Measurements from ENCODE around the gene SETDB1.
A peak's percentile ranks its signal among the peaks of the same experiment; 100 is the strongest.

SETDB1 gene

GRCh38 chr1:151000408-151000807 is 74.2 kb downstream of the SETDB1 start:
- H3K27me3 ChIP-seq: no peaks in the 10 kb centered on the region
- H3K9ac ChIP-seq: no peak overlapping the region
- H3K9me3 ChIP-seq (replicated peaks in 1 of 11): no peaks in the 10 kb centered on the region
- H3K4me2 ChIP-seq: peak overlapping the region in 6 of 11 experiments; percentile 65 to 97 (median 92); a peak in 12 of 22 replicates
- no peak overlapping the region; a peak in 1 of 22 replicates for H3K27ac ChIP-seq
- H3K4me3 ChIP-seq: no peak overlapping the region
- H3K36me3 ChIP-seq: peaks cover 25 to 62% (median 42%) of the 10 kb centered on the region in 11 experiments
- H3K4me1 ChIP-seq: peaks cover 46 to 77% (median 68%) of the 10 kb centered on the region in 10 experiments
- TF ChIP-seq Cebpa-rat (IDR thresholded peaks at IDR 0.05): 0 out of 22 replicates have a peak, but pooled peaks of 1 of the 11 experiments have one; percentile 30
- H4K20me1 ChIP-seq: peaks cover 0 to 10% (median 0%) of the 10 kb centered on the region in 11 experiments; a peak in 2 of 22 replicates

- H3K4me1 ChIP-seq: peaks cover 57 to 78% (median 74%) of the 10 kb centered on the region in 10 experiments
- H3K4me3 ChIP-seq: no peak overlapping the region
- no peak for TF ChIP-seq Cebpa-rat (IDR thresholded peaks at IDR 0.05)
- H3K9me3 ChIP-seq (replicated peaks in 1 of 11): no peaks in the 10 kb centered on the region
- H3K27ac ChIP-seq: peak overlapping the region in 8 of 11 experiments; percentile 33 to 85 (median 74); a peak in 14 of 22 replicates
- H3K9ac ChIP-seq: peak overlapping the region in 1 of 11 experiments; percentile 82; a peak in 1 of 22 replicates
- peaks cover 25 to 61% (median 39%) of the 10 kb centered on the region in 11 experiments for H3K36me3 ChIP-seq
- no peaks in the 10 kb centered on the region for H3K27me3 ChIP-seq
- peaks cover 0 to 10% (median 0%) of the 10 kb centered on the region in 11 experiments; a peak in 2 of 22 replicates for H4K20me1 ChIP-seq
- peak overlapping the region in 8 of 11 experiments; percentile 83 to 97 (median 92); a peak in 16 of 22 replicates for H3K4me2 ChIP-seq
These were observed 75.4 kb downstream of the SETDB1 start for GRCh38 chr1:151001602-151002001.

- TF ChIP-seq Cebpa-rat (IDR thresholded peaks at IDR 0.05): no peak
- Histone ChIP-seq H3K36me3 (peaks cover 21 to 57% (median 35%) of the 10 kb centered on the region in 11 experiments), H3K4me2 (peak overlapping the region; percentile 83 to 97 (median 93); a peak in 21 of 22 replicates), H4K20me1 (peaks cover 0 to 10% (median 0%) of the 10 kb centered on the region in 11 experiments; a peak in 2 of 22 replicates), H3K4me1 (peaks cover 60 to 81% (median 77%) of the 10 kb centered on the region in 10 experiments), H3K27ac (peak overlapping the region in 9 of 11 experiments; percentile 33 to 85 (median 71); a peak in 18 of 22 replicates), H3K27me3 (no peaks in the 10 kb centered on the region), H3K9ac (peak overlapping the region in 4 of 11 experiments; percentile 24 to 82 (median 67); a peak in 3 of 22 replicates), H3K9me3 (replicated peaks in 1 of 11) (no peaks in the 10 kb centered on the region), H3K4me3 (peak overlapping the region in 4 of 10 experiments; percentile 67 to 76 (median 73); a peak in 3 of 20 replicates)
These were observed 75.9 kb downstream of the SETDB1 start for GRCh38 chr1:151002051-151002450.

GRCh38 chr1:151002611-151003010 is 76.4 kb downstream of the SETDB1 start:
- H4K20me1 ChIP-seq: peaks cover 0 to 10% (median 0%) of the 10 kb centered on the region in 11 experiments; a peak in 2 of 22 replicates
- H3K9me3 ChIP-seq (replicated peaks in 1 of 11): no peaks in the 10 kb centered on the region
- H3K4me3 ChIP-seq: peak overlapping the region in 6 of 10 experiments; percentile 49 to 76 (median 70); a peak in 10 of 20 replicates
- peak overlapping the region in 9 of 11 experiments; percentile 24 to 82 (median 63); a peak in 15 of 22 replicates for H3K9ac ChIP-seq
- no peaks in the 10 kb centered on the region for H3K27me3 ChIP-seq
- peaks cover 15 to 51% (median 29%) of the 10 kb centered on the region in 11 experiments for H3K36me3 ChIP-seq
- peak overlapping the region in 10 of 11 experiments; percentile 33 to 85 (median 70); a peak in 19 of 22 replicates for H3K27ac ChIP-seq
- peaks cover 66 to 87% (median 83%) of the 10 kb centered on the region in 10 experiments for H3K4me1 ChIP-seq
- peak overlapping the region; percentile 83 to 97 (median 93) for H3K4me2 ChIP-seq
- TF ChIP-seq Cebpa-rat (IDR thresholded peaks at IDR 0.05): no peak

GRCh38 chr1:151003180-151003579 is 77.0 kb downstream of the SETDB1 start:
- Histone ChIP-seq H4K20me1 (peaks cover 0 to 10% (median 0%) of the 10 kb centered on the region in 11 experiments; a peak in 2 of 22 replicates), H3K4me1 (peaks cover 70 to 92% (median 87%) of the 10 kb centered on the region in 10 experiments), H3K36me3 (peaks cover 9 to 45% (median 25%) of the 10 kb centered on the region in 11 experiments), H3K4me3 (peak overlapping the region in 9 of 10 experiments; percentile 5 to 76 (median 50); a peak in 15 of 20 replicates), H3K27ac (peak overlapping the region in 10 of 11 experiments; percentile 33 to 85 (median 70); a peak in 19 of 22 replicates), H3K27me3 (no peaks in the 10 kb centered on the region), H3K9me3 (replicated peaks in 1 of 11) (no peaks in the 10 kb centered on the region), H3K4me2 (peak overlapping the region; percentile 83 to 97 (median 93)), H3K9ac (peak overlapping the region; percentile 25 to 84 (median 63); a peak in 19 of 22 replicates)
- peak in 1 of 11 experiments; percentile 29; a peak in 1 of 22 replicates for TF ChIP-seq Cebpa-rat (IDR thresholded peaks at IDR 0.05)

- no peaks in the 10 kb centered on the region for H3K27me3 ChIP-seq
- H3K4me1 ChIP-seq: peaks cover 78 to 93% (median 87%) of the 10 kb centered on the region in 10 experiments
- peak overlapping the region; percentile 63 to 90 (median 82); a peak in 21 of 22 replicates for H3K27ac ChIP-seq
- peak overlapping the region; percentile 63 to 76 (median 68) for H3K4me3 ChIP-seq
- H3K4me2 ChIP-seq: peak overlapping the region; percentile 83 to 97 (median 93)
- no peak for TF ChIP-seq Cebpa-rat (IDR thresholded peaks at IDR 0.05)
- H3K9ac ChIP-seq: peak overlapping the region; percentile 75 to 87 (median 82)
- H3K9me3 ChIP-seq (replicated peaks in 1 of 11): no peaks in the 10 kb centered on the region
- H4K20me1 ChIP-seq: peaks cover 0 to 10% (median 0%) of the 10 kb centered on the region in 11 experiments; a peak in 2 of 22 replicates
- peaks cover 0 to 27% (median 12%) of the 10 kb centered on the region in 11 experiments; a peak in 12 of 22 replicates for H3K36me3 ChIP-seq
These were observed 79.7 kb downstream of the SETDB1 start for GRCh38 chr1:151005729-151006319.

- H3K4me1 ChIP-seq: peaks cover 83 to 93% (median 89%) of the 10 kb centered on the region in 10 experiments
These were observed 80.3 kb downstream of the SETDB1 start, which contains the start of gene MINDY1 for GRCh38 chr1:151006327-151007052. Gene MINDY1 (minus strand): TSS chr1:151006902. CDS start chr1:151002617, 4,285 bp downstream.

GRCh38 chr1:151007853-151008243 is 81.7 kb downstream of the SETDB1 start:
- Histone ChIP-seq H4K20me1 (peaks cover 0 to 2% (median 0%) of the 10 kb centered on the region in 11 experiments; a peak in 1 of 22 replicates), H3K9ac (peak overlapping the region; percentile 7 to 87 (median 82); a peak in 16 of 22 replicates), H3K36me3 (peaks cover 0 to 8% (median 0%) of the 10 kb centered on the region in 11 experiments; a peak in 2 of 22 replicates), H3K27me3 (no peaks in the 10 kb centered on the region), H3K9me3 (replicated peaks in 1 of 11) (no peaks in the 10 kb centered on the region), H3K4me1 (peaks cover 83 to 93% (median 90%) of the 10 kb centered on the region in 10 experiments), H3K27ac (peak overlapping the region in 10 of 11 experiments; percentile 68 to 90 (median 81); a peak in 19 of 22 replicates), H3K4me3 (peak overlapping the region; percentile 68 to 83 (median 77); a peak in 18 of 20 replicates), H3K4me2 (peak overlapping the region; percentile 83 to 97 (median 93))
- no peak for TF ChIP-seq Cebpa-rat (IDR thresholded peaks at IDR 0.05)

More at GRCh38 chr1:151006327-151007052, 80.3 kb downstream of the SETDB1 start, which contains the start of gene MINDY1:
- peak within 1 kb of the TSS; percentile 83 to 97 (median 93) for H3K4me2 ChIP-seq
- no peaks in the 10 kb centered on the region for H3K27me3 ChIP-seq
- H3K4me3 ChIP-seq: peak within 1 kb of the TSS; percentile 64 to 83 (median 72)
- H3K9ac ChIP-seq: peak within 1 kb of the TSS; percentile 75 to 87 (median 82)
- no peak for TF ChIP-seq Cebpa-rat (IDR thresholded peaks at IDR 0.05)
- peaks cover 0 to 9% (median 0%) of the 10 kb centered on the region in 11 experiments; a peak in 2 of 22 replicates for H4K20me1 ChIP-seq
- H3K27ac ChIP-seq: peak within 1 kb of the TSS; percentile 68 to 90 (median 83)
- H3K9me3 ChIP-seq (replicated peaks in 1 of 11): no peaks in the 10 kb centered on the region
- peaks cover 0 to 20% (median 6%) of the 10 kb centered on the region in 11 experiments; a peak in 10 of 22 replicates for H3K36me3 ChIP-seq

Data from BLaER1 treated with 17β-estradiol and CSF1 and Interleukin-3, amounts not matched to agents 10 nM and 100 nM (cell line).